Smooth muscle cell of the brain vasculature (primary cell): ENCODE results near the gene SAA1.
"Not testable (repeated sequence)": the region's sequence is repeated elsewhere in the genome, so short reads cannot be mapped to it uniquely, and the experiment has no call there.

Experiments
- DNase-seq: peaks from one replicate; pipeline ENCODE4 v3.0.0-alpha.2; 2012; ENCODE audit warnings: low read depth, low spot score

The SAA1 gene

GRCh38 chr11:18259259-18259658, 6.8 kb upstream of the SAA1 start:
- DNase-seq: no peak

DNA sequence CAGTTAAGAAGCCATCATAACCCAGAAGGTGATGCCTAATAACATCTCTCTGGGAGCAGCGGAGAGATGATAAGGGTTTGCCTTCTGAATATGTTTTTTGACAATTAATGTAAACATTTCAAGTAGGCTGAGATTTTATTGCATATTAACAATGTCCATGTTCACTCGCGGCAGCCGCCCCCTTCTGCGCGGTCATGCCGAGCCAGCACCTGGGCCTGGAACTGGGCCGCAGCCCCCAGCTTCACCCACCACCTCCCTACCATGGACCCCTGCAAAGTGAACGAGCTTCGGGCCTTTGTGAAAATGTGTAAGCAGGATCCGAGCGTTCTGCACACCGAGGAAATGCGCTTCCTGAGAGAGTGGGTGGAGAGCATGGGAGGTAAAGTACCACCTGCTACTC, 4.3 kb upstream of the SAA1 start:
- DNase-seq: no peak

DNA sequence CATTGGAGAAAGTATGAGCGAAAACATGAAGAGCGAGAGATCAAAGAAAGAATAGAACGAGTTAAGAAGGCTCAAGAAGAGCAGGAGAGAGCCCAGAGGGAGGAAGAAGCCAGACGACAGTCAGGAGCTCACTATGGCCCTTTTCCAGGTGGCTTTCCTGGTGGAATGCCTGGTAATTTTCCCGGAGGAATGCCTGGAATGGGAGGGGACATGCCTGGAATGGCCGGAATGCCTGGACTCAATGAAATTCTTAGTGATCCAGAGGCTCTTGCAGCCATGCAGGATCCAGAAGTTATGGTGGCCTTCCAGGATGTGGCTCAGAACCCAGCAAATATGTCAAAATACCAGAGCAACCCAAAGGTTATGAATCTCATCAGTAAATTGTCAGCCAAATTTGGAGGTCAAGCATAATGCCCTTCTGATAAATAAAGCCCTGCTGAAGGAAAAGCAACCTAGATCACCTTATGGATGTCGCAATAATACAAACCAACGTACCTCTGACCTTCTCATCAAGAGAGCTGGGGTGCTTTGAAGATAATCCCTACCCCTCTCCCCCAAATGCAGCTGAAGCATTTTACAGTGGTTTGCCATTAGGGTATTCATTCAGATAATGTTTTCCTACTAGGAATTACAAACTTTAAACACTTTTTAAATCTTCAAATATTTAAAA, 3.2 kb upstream of the SAA1 start:
- DNase-seq: not testable (repeated sequence)

GRCh38 chr11:18264035-18264434, 2.0 kb upstream of the SAA1 start:
- no peak for DNase-seq

- no peak for DNase-seq
These were observed 1.1 kb upstream of the SAA1 start for GRCh38 chr11:18264677-18265555.

GRCh38 chr11:18267335-18268133, 1.5 kb downstream of the SAA1 start:
- not testable (repeated sequence) for DNase-seq

- not testable (repeated sequence) for DNase-seq
These were observed 3.2 kb downstream of the SAA1 start for GRCh38 chr11:18269252-18269651.

GRCh38 chr11:18270102-18270501, 4.0 kb downstream of the SAA1 start:
- DNase-seq: no peak

GRCh38 chr11:18271206-18271605, 5.1 kb downstream of the SAA1 start:
- DNase-seq: no peak

GRCh38 chr11:18277565-18278271, 11.7 kb downstream of the SAA1 start:
- no peak for DNase-seq

- no peak for DNase-seq
These were observed 14.5 kb downstream of the SAA1 start for GRCh38 chr11:18280438-18281045.

GRCh38 chr11:18282626-18283025, 16.6 kb downstream of the SAA1 start:
- DNase-seq: no peak

DNA sequence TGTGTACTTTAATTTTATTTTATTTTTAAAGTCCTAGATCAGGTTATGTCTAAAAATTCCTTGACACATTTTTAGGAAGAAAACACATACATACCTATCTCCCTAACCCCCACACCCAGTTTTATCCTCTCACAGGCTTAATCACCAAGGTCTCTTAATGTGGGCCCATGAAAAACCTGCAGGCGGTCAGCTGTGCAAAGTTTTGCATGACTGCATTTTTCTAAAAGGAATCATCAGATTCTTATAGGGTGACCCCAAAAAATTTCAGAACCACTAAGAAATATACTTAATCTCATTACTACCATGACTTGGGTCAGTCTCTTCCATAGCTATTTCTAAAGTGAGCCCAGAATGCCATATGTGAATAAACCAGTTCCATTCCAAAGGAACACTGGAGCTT, 19.8 kb downstream of the SAA1 start:
- DNase-seq: no peak

DNA sequence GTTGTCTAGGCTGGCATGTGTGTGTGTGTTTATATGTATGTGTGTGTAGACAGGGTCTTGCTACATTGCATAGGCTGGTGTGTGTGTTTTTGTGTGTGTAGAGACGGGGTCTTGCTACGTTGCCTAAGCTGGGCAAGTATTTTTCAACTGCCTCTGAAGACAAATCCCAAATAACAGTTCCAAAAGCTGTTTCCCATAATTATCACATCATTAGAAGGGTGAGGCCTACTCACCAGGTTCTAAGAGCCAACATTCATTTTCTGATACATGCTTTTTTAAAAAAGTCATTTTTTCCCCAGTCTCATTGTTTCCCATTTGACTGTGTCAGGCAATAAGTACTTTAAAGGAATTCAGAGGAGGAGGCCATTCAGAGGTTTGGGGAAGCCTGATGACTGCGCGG, 22.8 kb downstream of the SAA1 start:
- no peak for DNase-seq

DNA sequence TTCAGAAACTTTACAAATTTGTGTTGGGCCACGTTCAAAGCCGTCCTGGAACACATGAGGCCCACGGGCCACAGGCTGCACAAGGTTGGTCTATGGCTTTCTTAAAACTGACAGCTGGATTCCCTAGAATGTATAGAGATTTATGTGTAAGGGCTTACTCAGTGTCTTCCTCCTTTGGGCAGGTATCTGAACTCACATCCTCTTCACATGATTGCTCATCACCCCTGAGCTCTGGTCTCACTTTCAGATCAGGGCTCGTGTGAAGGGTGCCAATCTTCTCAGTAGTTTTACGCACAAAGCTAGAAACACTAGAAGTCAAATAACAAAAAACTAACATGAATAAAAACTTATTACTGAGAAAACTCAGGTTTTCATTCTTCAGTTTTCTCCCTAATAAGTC, 28.8 kb downstream of the SAA1 start:
- DNase-seq: no peak

- no peak for DNase-seq
These were observed 29.3 kb downstream of the SAA1 start for GRCh38 chr11:18295316-18295715.

- no peak for DNase-seq
These were observed 33.7 kb downstream of the SAA1 start for GRCh38 chr11:18299721-18300120.

DNA sequence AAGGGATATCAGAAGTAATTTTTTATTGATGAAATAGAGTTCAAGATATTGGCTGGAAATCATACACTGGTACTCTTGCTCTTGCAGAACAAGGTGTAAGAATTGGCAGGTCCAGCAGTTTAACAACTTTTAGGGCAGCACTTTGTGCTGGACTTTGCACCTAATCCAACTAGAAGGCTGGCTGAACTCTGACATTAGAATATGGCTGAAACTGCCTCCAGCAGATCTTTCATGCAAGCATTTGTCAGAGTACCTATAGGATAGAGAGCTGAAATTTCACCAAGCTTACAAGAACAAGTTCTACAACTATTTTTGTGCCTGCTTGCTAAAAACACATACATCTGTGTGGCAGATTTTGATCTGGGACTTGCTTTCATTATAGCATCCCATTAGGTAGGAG, 38.7 kb downstream of the SAA1 start:
- no peak for DNase-seq

GRCh38 chr11:18307461-18308139, 41.5 kb downstream of the SAA1 start:
- no peak for DNase-seq

GRCh38 chr11:18308242-18308641, 42.2 kb downstream of the SAA1 start:
- no peak for DNase-seq

DNA sequence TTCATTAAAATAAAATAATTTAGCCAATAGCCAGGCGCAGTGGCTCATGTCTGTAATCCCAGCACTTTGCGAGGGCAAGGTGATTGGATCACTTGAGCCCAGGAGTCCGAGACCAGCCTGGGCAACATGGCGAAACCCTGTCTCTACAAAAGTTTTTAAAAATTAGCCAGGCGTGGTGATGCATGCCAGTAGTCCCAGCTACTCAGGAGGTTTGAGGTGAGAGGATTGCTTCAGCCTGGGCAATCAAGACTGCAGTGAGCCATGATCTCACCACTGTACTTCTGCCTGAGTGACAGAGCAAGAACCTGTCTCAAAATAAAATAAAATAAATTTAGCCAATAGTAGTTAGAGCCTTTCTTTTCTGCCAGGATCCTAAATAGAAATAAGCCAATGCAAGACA, 43.6 kb downstream of the SAA1 start:
- no peak for DNase-seq
